Peyer's patch (tissue), 4 donors: ENCODE measurements around the gene EPHB2.

ENCODE experiments used
- CTCF ChIP-seq, 6 experiments: fragments of 450-650 bp in 4 of 6; fragments of 200-600 bp in 2 of 6; sonication (generic) in 1 of 6; IDR thresholded peaks; one replicate each; pipeline ENCODE4 v1.5.1; 2017 to 2019; ENCODE audit warnings: antibody characterized with exemption in 6 of 6, mild to moderate bottlenecking in 3 of 6, moderate library complexity in 1 of 6
- POLR2A ChIP-seq, 2 donors: fragments of 450-650 bp; IDR thresholded peaks; one replicate each; pipeline ENCODE4 v1.5.1; 2017; ENCODE audit warnings: antibody characterized with exemption in 2 of 2, mild to moderate bottlenecking in 2 of 2, moderate library complexity in 2 of 2

GRCh38 chr1:22892789-22893188 lies 182.2 kb downstream of the EPHB2 start:
- TF ChIP-seq CTCF (IDR thresholded peaks at IDR 0.05) (no peak), POLR2A (IDR thresholded peaks at IDR 0.05) (no peak)
